HuH-7 (cell line): Measurements from ENCODE around the gene DNAJC11.
"Not testable (repeated sequence)": the region's sequence is repeated elsewhere in the genome, so short reads cannot be mapped to it uniquely, and the experiment has no call there.

Experiments used
- DNase-seq: peaks from one replicate; pipeline ENCODE4 v3.0.0; 2011; ENCODE audit warnings: low spot score

The DNAJC11 gene

GRCh38 chr1:6701437-6702153 lies at the start of gene DNAJC11:
Gene DNAJC11, minus strand, starts transcription at chr1:6701816. Its CDS starts 16 bp downstream, at chr1:6701800.
- DNase-seq, result peak; percentile 92

- no peak for DNase-seq
These were observed 48.9 kb upstream of the DNAJC11 start for GRCh38 chr1:6750490-6750889.

DNA sequence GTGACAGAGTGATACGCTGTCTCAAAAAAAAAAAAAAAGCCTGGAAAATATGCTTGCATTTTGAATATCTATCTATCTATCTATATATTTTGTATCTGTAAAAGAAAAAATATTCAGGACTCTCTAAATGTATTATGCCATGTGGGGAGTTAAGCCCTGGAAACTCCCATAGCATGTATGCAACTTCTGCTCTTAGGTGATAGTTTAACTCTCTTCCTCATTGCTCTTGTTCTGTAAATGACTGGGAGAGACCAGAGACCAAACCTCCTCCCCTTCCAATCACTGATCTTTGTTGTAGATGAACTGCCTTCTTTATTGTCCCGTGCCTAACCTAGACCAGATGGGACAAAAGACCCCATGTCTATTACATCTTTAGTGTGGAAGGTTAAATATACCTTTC lies 46.1 kb upstream of the DNAJC11 start:
- no peak for DNase-seq

DNA sequence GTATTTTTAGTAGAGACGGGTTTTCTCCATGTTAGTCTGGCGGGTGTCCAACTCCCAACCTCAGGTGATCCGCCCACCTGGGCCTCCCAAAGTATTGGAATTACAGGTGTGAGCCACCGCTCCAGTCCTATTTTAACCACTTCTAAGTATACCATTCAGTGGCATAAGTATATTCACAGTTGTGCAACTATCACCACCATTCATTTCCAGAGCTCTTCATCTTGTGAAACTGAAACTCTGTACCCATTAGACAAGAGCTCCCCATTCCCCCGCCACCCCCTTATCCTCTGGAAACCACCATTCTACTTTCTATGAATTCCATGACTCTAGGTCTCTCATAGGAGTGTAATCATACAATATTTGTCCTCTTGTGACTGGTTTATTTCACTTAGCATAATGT lies 43.5 kb upstream of the DNAJC11 start:
- no peak for DNase-seq

GRCh38 chr1:6743189-6744101 lies 41.8 kb upstream of the DNAJC11 start:
- no peak for DNase-seq

GRCh38 chr1:6742676-6743188 lies 41.1 kb upstream of the DNAJC11 start:
- not testable (repeated sequence) for DNase-seq

DNA sequence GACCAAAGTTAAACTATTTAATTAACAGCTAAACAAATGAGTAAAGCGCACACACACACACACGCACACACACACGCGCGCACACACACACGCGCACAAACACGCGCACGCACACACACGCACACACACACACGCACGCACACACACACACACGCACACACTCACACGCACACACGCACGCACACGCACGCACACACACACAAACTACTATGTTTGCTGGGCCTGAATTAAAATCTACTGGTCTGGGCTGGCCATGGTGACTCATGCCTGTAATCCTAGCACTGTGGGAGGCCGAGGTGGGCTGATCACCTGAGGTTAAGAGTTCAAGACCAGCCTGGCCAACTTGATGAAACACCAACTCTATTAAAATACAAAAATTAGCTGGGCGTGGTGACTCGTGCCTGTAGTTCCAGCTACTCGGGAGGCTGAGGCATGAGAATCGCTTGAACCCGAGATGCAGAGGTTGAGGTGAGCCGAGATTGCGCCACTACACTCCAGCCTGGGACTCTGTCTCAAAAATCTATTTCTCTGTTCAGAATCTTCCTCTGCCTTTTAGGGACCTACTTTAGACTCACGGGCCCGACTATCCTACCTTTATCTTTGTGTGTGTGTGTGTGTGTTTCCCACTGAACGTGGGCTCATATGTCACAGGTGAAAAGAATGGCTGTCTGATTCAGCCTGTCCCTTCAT lies 37.5 kb upstream of the DNAJC11 start:
- no peak for DNase-seq

- DNase-seq, result no peak
These were observed 31.3 kb upstream of the DNAJC11 start for GRCh38 chr1:6732942-6733341.

DNA sequence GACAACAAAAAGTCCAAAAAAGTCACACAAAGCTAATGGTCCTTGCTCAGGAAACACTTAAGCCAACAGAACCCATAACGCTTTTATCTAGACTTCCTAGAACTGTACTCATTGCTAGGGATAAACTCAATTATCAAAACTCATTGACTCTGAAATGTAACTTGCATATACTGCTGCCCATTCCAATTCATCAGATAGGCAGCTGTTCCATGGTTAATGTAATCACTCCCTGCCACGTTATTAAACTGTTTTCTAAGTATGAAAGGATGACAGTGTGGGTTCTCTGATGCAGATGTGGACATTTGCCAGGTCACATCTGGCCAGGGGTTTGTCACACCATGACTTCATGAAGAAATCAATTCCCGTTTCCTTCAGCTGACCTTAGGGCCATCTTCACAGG lies 30.3 kb upstream of the DNAJC11 start:
- no peak for DNase-seq

- no peak for DNase-seq
These were observed 29.3 kb upstream of the DNAJC11 start for GRCh38 chr1:6730880-6731279.

- no peak for DNase-seq
These were observed 28.9 kb upstream of the DNAJC11 start for GRCh38 chr1:6730473-6730872.

GRCh38 chr1:6727535-6727934 lies 25.9 kb upstream of the DNAJC11 start:
- peak; percentile 64 for DNase-seq

DNA sequence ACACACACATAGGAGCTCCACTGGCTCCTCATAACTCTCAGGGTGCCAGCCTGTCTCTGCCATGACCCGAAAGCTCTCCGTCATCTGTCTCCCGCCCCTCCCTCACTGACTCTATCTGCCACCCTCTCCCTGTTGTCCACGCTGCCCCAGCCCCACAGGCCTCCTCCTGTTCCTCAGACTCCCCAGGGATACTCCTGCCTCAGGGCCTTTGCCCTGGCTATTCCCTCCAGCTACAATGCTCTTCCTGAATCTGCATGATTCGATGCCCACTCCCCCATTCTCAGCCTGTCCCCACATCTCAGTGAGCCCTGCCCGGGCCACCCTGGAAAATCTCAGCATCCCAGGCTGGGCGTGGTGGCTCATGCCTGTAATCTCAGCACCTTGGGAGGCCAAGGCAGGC lies 24.6 kb upstream of the DNAJC11 start:
- DNase-seq, result no peak

GRCh38 chr1:6724517-6725141 lies 23.0 kb upstream of the DNAJC11 start:
- DNase-seq, result peak; percentile 28

- no peak for DNase-seq
These were observed 22.2 kb upstream of the DNAJC11 start for GRCh38 chr1:6723621-6724428.

DNA sequence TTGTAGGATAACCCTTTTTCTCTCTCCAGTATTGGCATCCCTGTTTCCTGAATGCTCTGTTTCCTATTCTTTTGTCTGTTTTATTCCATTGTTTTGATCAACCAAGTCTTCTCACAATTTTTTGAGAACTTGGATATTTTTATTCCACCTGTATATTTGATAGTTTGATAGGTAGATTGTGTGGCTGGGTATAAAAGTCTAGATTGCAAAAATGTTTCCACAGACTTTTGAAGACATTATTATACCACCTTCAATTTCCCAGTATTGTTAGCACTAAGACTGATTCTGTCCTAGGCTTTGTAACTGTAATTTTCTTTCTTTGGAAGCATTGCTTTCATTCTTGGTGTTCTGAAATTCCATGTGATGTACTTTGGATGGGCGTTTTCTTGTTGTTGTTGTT lies 9.6 kb upstream of the DNAJC11 start:
- DNase-seq, result no peak

- no peak for DNase-seq
These were observed 3.1 kb upstream of the DNAJC11 start for GRCh38 chr1:6704746-6705145.

- no peak for DNase-seq
These were observed 1.4 kb upstream of the DNAJC11 start for GRCh38 chr1:6703016-6703415.

GRCh38 chr1:6700853-6701436 lies 671 bp downstream of the DNAJC11 start:
- no peak for DNase-seq

DNA sequence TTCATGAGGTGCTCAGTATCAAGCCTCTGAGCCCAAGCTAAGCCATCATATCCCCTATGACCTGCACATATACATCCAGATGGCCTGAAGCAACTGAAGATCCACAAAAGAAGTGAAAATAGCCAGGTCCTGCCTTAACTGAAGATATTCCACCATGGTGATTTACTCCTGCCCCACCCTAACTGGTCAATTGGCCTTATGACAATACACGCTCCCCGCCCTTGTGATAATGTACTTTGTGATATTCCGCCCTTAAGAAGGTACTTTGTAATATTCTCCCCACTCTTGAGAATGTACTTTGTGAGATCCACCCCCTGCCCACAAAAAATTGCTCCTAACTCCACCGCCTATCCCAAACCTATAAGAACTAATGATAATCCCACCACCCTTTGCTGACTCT lies 1.7 kb downstream of the DNAJC11 start:
- not testable (repeated sequence) for DNase-seq

- DNase-seq, result no peak
These were observed 5.7 kb downstream of the DNAJC11 start for GRCh38 chr1:6695868-6696267.
